ENCODE results near the gene EEIG2. TPM values are rescaled to one million over a fixed set of nuclear protein-coding genes. Genes with fewer than 3 reads are reported as not detected.

EEIG2 gene
- total RNA-seq, 1 donor from 2014 or later: 18.8 TPM

GRCh38 chr1:108560189-108560873, 431 bp downstream of the EEIG2 start:
- peak overlapping the region; percentile 98 for H3K4me3 Mint-ChIP-seq (ENCODE audit: unreplicated experiment)
- no peaks in the 10 kb centered on the region for H3K36me3 Mint-ChIP-seq (ENCODE audit: low read depth, unreplicated experiment)
- peaks cover 22% of the 10 kb centered on the region for H3K4me1 Mint-ChIP-seq (ENCODE audit: unreplicated experiment)
- H3K27me3 Mint-ChIP-seq (ENCODE audit: unreplicated experiment): peaks cover 2% of the 10 kb centered on the region
- DNase-seq (ENCODE audit: low spot score): no peak
- H3K9me3 Mint-ChIP-seq (ENCODE audit: unreplicated experiment): no peaks in the 10 kb centered on the region
- H3K27ac Mint-ChIP-seq (ENCODE audit: unreplicated experiment): peak overlapping the region; percentile 75
- no peak for TF ChIP-seq CTCF (IDR thresholded peaks at IDR 0.05; ENCODE audit: unreplicated experiment)

GRCh38 chr1:108560874-108561459, 1.1 kb downstream of the EEIG2 start:
- peaks cover 2% of the 10 kb centered on the region for H3K27me3 Mint-ChIP-seq (ENCODE audit: unreplicated experiment)
- H3K9me3 Mint-ChIP-seq (ENCODE audit: unreplicated experiment): no peaks in the 10 kb centered on the region
- peak overlapping the region; percentile 75 for H3K27ac Mint-ChIP-seq (ENCODE audit: unreplicated experiment)
- no peaks in the 10 kb centered on the region for H3K36me3 Mint-ChIP-seq (ENCODE audit: low read depth, unreplicated experiment)
- TF ChIP-seq CTCF (IDR thresholded peaks at IDR 0.05; ENCODE audit: unreplicated experiment): no peak
- H3K4me1 Mint-ChIP-seq (ENCODE audit: unreplicated experiment): peaks cover 27% of the 10 kb centered on the region
- peak overlapping the region; percentile 98 for H3K4me3 Mint-ChIP-seq (ENCODE audit: unreplicated experiment)
- DNase-seq (ENCODE audit: low spot score): peak; percentile 47

- Mint-ChIP-seq H3K4me1 (ENCODE audit: unreplicated experiment) (peaks cover 34% of the 10 kb centered on the region), H3K9me3 (ENCODE audit: unreplicated experiment) (no peaks in the 10 kb centered on the region), H3K27me3 (ENCODE audit: unreplicated experiment) (peaks cover 2% of the 10 kb centered on the region), H3K36me3 (ENCODE audit: low read depth, unreplicated experiment) (no peaks in the 10 kb centered on the region), H3K27ac (ENCODE audit: unreplicated experiment) (no peak overlapping the region), H3K4me3 (ENCODE audit: unreplicated experiment) (peak overlapping the region; percentile 58)
- peak; percentile 48 for TF ChIP-seq CTCF (IDR thresholded peaks at IDR 0.05; ENCODE audit: unreplicated experiment)
- peak; percentile 77 for DNase-seq (ENCODE audit: low spot score)
Measured at GRCh38 chr1:108561689-108562326, 1.9 kb downstream of the EEIG2 start.

- H3K36me3 Mint-ChIP-seq (ENCODE audit: low read depth, unreplicated experiment): no peaks in the 10 kb centered on the region
- no peak for TF ChIP-seq CTCF (IDR thresholded peaks at IDR 0.05; ENCODE audit: unreplicated experiment)
- no peak for DNase-seq (ENCODE audit: low spot score)
- peaks cover 4% of the 10 kb centered on the region for H3K27me3 Mint-ChIP-seq (ENCODE audit: unreplicated experiment)
- H3K9me3 Mint-ChIP-seq (ENCODE audit: unreplicated experiment): no peaks in the 10 kb centered on the region
- no peak overlapping the region for H3K4me3 Mint-ChIP-seq (ENCODE audit: unreplicated experiment)
- no peak overlapping the region for H3K27ac Mint-ChIP-seq (ENCODE audit: unreplicated experiment)
- peaks cover 34% of the 10 kb centered on the region for H3K4me1 Mint-ChIP-seq (ENCODE audit: unreplicated experiment)
Measured at GRCh38 chr1:108563808-108564207, 3.9 kb downstream of the EEIG2 start.

GRCh38 chr1:108565081-108565480, 5.2 kb downstream of the EEIG2 start:
- DNase-seq (ENCODE audit: low spot score): no peak
- H3K27me3 Mint-ChIP-seq (ENCODE audit: unreplicated experiment): peaks cover 4% of the 10 kb centered on the region
- H3K36me3 Mint-ChIP-seq (ENCODE audit: low read depth, unreplicated experiment): no peaks in the 10 kb centered on the region
- no peaks in the 10 kb centered on the region for H3K9me3 Mint-ChIP-seq (ENCODE audit: unreplicated experiment)
- no peak for TF ChIP-seq CTCF (IDR thresholded peaks at IDR 0.05; ENCODE audit: unreplicated experiment)
- H3K4me3 Mint-ChIP-seq (ENCODE audit: unreplicated experiment): no peak overlapping the region
- H3K4me1 Mint-ChIP-seq (ENCODE audit: unreplicated experiment): peaks cover 34% of the 10 kb centered on the region
- H3K27ac Mint-ChIP-seq (ENCODE audit: unreplicated experiment): no peak overlapping the region
